HG02571 (cell line): Measurements from ENCODE around the gene KEL.
A peak's percentile ranks its signal among the peaks of the same experiment; 100 is the strongest.
"Not testable (repeated sequence)": the region's sequence is repeated elsewhere in the genome, so short reads cannot be mapped to it uniquely, and the experiment has no call there.

Experiments
- ATAC-seq: cut with Tn5 transposase; IDR thresholded peaks from one replicate; pipeline ENCODE4 v1.9.1; 2021; ENCODE audit warnings: mild to moderate bottlenecking, moderate library complexity; ENCODE audit not compliant: unreplicated experiment

The KEL gene

DNA sequence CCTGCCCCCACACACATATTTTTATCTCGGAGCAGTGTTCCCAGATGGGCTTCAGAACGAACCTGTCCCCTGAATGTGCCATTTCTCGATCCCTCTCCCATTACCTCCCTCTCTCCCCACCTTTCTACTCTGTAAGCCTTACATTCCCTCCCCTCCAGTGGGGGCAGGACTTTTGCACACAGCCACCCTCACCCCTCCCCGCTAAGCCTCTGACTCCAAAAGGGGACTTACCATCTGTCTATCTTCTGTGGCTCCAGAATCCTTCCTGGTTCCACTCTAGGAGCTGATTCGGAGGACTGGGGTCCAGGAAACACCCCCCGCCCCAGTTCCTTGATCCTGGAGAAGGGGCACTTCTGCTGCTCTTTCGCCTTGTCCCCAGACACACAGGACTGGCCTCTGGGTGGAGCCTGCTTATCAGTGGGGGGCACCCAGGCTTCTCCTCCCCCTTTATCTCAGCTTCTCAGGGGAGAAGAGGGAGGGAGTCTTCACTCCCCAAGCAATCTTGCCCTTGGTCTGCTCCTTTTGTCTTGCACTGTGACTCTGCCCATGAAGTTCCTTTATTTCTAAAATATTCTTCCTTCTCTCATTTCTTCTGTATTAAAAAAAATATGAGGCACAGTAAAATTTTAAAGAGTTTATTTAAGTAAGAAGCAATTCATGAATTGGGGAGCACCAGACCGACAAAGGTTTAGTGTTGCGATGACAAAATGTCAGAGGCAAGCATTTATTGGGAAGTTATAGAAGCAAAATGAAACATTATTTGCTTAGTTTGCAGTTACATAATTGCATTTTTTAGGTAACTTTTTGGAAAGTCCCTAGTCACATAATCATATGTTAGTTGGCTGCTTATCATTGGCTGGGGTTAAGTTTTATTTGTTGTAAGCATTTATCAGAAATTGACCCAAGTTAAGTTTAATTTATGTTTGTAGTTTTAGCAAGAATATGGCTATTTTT is at the start of gene KEL:
TSS of gene KEL (minus strand) at position 391 of the 954 bp plus-strand sequence. CDS start at position 234, 157 bp downstream.
- ATAC-seq, result no peak

DNA sequence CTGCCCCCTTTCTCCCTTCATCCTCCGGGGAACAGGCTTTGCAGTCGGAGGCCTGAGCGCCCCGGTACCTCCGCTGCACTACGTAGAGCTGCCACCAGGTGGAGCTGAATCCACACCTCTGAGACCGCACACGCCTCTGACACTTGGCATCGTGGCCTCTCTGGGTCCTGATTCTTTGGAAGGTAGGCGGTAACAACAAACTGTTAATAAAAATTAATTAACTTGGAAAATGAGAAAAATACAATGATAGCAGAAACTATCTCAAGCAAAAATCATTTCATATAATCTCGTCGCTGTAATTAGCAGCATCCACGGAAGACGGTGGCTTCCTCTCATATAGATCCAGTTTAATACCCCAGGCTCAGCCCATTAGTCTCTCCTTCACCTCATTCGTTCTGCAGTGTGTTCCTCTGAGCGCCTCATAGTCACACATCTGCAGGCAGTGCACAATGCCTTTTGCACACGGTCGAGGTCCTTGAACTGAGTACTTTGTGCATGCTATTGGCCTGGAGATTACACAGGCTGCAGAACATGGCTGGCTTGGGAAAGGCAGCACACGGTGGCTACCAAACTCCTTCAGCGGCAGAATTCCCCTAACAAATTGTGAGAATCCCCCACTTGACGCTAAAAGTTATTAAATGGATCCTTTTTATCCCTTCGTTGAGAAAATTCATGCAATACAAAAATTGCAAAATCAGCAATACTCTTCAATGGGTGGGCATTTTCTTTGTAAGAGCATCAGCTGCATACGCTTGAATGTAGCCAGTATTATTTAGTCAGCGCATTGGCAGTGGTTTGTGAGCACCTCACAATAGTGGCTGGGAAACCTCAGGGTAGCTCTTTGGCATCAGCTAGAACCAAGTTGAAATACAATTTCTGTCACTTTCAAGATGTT is 46.1 kb upstream of the KEL start:
- ATAC-seq, result peak; percentile 87

GRCh38 chr7:143005632-143006260 is 43.6 kb upstream of the KEL start:
- no peak for ATAC-seq

DNA sequence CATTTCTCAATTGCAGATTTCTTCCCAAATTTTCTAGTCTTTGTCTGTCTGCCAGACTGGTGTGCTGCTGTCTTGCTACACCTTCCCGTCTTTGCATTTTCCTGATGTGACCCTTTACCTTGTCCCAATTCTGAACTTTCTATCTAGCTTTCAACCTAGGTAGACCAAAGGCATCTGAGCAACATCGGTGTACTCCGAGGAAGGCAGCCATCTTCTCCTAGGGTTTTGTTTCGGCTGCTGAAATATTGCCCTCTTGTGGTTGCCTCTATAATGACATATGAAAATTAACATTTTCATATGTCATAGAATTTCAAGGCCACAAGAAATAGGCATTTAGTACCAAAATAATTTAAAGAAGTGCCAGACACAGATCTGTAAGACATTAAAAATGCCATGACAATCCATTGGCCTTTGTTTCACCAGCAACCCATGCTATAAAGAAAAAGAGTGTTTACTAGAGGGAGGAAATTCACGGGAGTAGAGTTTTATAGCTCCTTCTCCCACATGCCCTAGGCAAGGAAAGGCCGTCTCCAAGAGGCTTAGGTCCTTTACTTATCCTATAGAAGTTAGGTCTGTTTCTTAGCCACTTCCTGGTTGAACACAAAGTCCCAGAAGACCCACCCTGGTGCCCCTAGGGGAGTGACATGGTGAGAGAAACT is 41.4 kb upstream of the KEL start:
- peak; percentile 58 for ATAC-seq

DNA sequence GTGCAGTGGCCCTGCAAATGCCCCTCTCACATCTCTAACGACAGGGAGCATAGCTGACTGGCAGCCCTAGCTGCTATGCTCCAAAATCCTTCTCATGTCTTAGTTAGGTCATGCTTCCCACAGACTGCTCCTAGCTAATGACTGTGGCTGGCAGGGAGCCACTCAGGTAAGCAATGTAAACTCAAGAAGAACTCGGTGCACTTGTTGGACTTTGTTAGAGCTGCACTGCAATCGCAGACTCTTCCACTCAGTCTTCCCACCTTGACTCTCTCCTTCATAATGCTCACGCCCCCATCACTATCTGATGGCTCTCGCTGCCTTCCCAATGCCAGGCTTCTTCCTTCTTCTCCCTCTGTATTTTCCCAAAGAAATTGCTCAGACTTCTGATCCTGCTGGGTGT is 40.7 kb upstream of the KEL start:
- ATAC-seq, result no peak

DNA sequence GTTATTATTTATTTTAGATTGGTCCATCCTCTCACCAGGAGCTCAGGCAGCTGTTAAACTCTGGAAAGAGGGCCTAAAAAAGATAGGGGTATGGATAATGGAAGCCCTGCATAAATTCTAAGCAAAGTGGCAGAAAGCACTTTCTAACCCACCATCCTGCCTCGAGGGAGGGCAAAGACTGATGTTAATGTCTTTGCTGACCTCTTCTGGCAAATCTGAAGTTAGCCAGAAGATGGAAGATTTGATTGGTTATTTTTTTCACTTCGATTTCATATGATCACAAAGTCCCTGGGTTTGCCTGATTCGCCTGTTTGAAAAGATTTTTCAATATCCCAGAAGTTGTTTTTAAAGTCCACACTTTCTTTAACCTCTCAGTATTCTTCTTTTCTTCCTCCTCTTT is 39.9 kb upstream of the KEL start:
- no peak for ATAC-seq

DNA sequence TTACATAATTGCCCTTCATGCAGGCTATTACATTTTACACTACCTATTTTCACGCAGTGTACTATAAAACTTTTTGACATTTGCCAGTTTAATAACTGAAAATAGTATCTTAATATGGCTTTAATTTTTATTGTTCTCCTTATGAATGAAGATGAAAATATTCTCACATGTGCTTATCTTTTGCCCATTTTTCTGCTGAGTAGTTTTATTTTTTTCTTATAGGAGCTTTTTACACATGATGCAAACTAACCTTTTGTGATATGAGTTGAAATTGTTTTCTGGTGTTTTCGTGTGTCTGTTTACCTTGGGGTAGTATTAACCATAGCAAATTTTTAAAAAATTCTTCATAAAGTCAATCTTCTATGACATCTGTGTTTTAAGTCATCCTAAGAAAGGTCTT is 38.5 kb upstream of the KEL start:
- ATAC-seq, result no peak

DNA sequence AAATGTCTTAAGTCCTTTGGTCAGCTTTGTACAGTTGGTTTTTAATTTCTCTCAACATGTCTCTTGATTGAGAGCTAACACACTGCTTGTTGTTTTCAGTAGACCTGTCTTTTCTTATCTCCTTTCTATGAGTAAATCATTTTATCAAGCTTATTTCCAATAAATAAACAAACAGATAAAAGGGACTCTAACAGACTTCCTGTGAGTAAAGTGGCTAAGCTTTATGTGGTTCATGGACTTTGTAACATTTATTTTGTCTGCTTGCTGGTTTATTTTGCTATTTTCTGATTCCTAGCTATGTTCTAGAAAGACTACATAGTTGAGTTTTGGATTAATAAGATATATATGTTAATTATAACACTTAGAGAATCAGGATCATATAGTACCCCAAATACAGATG is 37.6 kb upstream of the KEL start:
- ATAC-seq, result no peak

GRCh38 chr7:142998966-142999365 is 36.8 kb upstream of the KEL start:
- ATAC-seq, result no peak

- ATAC-seq, result no peak
Observed at GRCh38 chr7:142997456-142997989, 35.4 kb upstream of the KEL start.

DNA sequence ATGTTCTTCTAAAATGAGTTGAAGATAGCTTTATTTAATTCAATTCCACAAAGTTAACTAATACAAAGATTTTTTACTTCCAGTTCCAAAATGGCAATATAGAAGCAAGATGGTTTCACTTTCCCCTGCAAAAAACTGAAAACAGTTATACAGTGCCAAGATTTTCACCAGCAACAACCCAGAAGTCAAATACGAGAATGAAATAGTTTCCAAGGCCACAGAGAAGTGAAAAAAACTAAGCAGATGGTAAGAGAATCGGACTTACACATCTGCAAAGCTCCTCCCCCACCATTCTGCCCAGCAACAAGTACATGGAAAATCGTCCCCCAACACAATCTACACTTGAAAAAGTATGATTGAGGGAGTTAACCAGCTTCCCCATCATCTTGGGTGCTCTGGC is 30.3 kb upstream of the KEL start:
- no peak for ATAC-seq

DNA sequence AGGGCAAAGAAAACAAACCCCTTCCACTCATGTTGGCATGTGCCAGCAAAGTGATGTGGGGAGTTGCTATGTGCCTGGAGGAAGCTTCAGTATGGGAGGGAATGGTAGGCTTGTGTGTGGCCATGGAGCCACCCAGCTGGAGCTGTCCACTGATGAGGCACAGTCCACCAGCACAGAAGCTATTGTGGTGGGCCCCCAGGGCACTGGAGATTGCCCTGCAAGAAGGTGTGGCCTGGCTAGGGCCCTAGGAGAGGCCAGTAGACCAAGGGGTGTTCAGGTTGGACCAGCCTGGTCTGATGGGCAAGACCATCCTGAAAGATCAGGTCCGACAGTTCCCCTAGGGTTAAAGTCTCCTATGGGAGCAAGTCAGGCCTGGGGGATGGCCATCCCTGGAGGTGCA is 22.1 kb upstream of the KEL start:
- no peak for ATAC-seq

DNA sequence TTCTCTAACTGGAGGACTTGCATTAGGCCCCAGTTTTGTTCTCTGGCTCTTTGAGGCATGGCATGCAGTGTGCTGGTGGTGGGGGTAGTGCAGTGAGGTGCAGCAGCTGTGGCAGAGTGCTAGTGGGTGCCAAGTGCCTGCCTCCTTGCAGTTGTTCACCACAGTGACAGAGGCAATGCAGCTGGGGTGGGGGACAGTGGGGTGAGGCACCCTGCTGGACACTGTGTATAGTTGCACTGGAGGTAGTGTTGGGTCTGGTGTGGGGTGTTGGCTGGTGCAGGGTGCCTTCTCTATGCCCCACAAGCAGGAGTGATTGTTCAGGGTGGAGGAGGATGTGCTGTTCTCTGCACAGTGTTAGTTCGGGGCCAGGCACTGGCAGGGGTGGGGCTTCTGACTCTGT is 21.7 kb upstream of the KEL start:
- ATAC-seq, result no peak

- ATAC-seq, result not testable (repeated sequence)
Observed at GRCh38 chr7:142978402-142978801, 16.2 kb upstream of the KEL start.

DNA sequence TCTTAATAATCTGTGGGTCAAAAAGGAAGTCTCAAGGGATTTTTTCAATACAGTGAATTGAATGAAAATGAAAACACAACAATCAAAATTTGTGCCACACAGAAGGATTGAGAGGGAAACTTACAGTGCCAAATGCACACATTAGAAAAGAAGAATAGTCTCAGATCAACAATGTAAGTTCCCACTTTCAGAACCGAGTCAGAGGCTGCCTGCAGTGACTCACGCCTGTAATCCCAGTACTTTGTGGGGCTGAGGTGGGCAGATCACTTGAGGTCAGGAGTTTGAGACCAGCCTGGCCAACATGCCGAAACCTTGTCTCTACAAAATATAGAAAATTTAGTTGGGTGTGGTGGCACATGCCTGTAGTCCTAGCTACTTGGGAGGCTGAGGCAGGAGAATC is 12.5 kb upstream of the KEL start:
- no peak for ATAC-seq

DNA sequence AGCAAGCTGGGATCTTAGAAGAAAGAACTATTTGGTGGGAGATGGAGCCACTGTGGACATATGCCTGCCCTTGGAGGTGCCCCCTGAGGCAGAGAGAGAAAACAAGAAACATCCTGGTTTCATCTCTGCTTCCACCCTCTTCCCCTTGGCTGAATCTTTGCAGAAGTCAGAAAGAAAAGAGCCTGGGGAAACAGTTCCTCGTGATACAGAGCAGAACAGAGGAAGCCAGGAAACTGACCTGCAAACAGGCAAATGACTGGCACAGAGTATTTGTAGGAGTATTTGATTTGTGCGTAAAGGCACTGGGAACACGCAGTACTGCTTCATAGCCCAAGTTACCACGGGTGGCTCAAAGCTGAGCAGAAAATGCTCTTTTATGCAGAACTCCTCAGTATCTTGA is 7.0 kb upstream of the KEL start:
- no peak for ATAC-seq

DNA sequence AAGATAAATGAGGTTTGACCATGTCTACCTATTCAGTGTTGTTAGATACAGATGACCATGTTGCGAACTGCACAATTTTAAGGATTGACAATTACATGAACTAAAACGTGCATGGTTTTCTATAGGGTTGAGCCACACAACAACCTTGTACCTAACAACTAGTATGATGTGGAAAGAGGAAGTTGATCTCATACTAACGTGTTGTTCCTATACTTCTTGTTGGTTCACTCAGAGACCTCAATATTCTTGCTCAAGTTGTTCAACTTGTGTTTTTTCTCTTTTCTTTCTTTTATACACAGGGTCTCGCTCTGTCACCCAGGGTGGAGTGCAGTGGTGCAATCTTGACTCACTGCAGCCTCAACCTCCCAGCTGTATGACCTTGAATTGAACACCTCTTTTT is 6.1 kb upstream of the KEL start:
- no peak for ATAC-seq

DNA sequence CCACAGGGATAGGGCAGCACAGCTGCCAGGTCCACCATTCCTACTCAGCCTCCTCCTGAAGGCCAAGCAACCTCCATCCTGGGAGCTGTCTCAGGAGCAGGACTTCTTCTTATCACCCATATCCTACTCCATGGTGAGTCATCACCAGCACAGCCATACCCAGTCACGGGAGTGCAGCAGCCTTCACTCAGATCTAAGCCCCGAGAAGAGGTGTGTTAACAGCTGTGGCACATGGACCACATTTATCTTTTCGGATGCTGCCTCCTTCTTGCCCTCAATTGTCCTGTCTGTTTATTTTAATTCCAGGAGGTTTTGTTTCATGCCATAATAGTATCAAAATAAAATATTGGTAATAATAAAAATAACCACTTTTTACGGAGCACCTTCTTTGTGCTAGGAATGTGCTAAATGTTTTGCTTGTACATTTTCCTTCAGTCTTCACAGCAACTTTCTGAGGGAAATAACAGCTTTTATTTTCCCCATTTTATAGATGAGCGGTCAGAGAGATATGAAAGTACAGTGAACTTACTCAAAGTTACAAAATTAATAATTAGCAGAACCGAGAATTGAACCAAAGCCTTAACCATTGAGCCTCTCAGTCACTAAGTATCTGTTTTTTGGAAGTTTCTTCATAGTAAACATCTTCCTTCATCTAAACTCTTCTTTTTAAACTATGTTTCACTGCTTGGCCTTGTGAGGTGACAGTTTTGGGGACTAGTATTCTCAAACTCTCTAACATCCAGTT is 2.5 kb upstream of the KEL start:
- ATAC-seq, result no peak

DNA sequence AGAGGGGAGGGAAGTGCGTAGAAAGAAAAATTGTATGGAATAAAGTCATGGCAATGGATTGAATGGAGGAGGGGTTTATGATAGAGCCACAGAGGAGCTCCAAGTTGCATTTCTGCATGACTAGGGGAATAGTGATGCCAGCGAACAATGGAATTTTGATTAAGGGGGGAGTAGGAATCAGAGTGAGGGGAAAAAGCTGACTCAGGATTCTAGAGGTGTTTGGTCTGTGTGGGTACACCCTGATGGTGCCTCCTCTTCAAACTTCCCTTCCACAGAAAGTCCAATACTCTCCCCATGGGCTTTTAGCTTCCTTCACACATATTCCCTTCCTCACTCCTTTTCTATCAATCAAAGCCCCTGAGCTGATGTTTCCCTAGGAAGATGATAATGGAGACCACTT is 1.8 kb upstream of the KEL start:
- ATAC-seq, result no peak

DNA sequence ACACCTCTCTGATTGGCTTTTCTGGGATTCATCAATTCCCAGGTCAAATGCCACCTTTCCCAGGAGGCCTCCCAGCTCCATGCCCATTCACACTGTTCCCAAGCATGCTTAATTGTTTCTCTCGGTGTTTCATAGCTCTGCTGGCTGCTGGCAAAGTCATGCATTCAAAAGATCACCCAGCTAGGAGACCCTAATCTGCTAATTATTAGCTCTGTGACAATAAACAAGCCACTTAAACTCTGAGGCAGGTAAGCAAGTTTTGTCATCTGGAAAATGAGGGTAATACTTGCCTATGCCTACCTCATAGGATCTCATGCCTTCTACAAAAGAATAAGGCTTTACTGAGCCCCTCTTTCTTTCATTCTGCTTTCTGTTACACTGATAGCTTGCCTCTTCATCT is 828 bp upstream of the KEL start:
- no peak for ATAC-seq
